Calu3 (cell line): Measurements from ENCODE around the gene PLA2G2D. TPM values are rescaled to one million over a fixed set of nuclear protein-coding genes. Genes with fewer than 3 reads are reported as not detected.

Source experiments
- BruUV-seq: library from RNA; stranded (reverse); fragments of 400-500 nt; replicated peaks from 2 replicates; lab custom pipeline; 2021; lab: Mats Ljungman, UMichigan
- CTCF ChIA-PET: fragments of 300-600 bp; sonication (Branson Sonifier 250); formaldehyde crosslinking; loops from one replicate; lab custom pipeline; 2022; ENCODE audit warnings: antibody characterized with exemption; lab: Charles Lee
- DNase-seq: peaks from one replicate; pipeline ENCODE4 v3.0.0; 2022
- H3K27ac Mint-ChIP-seq: one replicate; pipeline ENCODE4 v1.8.0; 2022; ENCODE audit warnings: mixed read lengths; ENCODE audit not compliant: unreplicated experiment
- H3K27me3 Mint-ChIP-seq: one replicate; pipeline ENCODE4 v1.8.0; 2022; ENCODE audit warnings: mixed read lengths; ENCODE audit not compliant: unreplicated experiment
- H3K36me3 Mint-ChIP-seq: one replicate; pipeline ENCODE4 v1.8.0; 2022; ENCODE audit warnings: mild to moderate bottlenecking, moderate library complexity, mixed read lengths; ENCODE audit not compliant: insufficient read depth, unreplicated experiment
- H3K4me1 Mint-ChIP-seq: one replicate; pipeline ENCODE4 v1.8.0; 2022; ENCODE audit warnings: mild to moderate bottlenecking, low read depth, mixed read lengths; ENCODE audit not compliant: unreplicated experiment
- H3K4me3 Mint-ChIP-seq: one replicate; pipeline ENCODE4 v1.8.0; 2022; ENCODE audit warnings: mild to moderate bottlenecking, low read depth, moderate library complexity, mixed read lengths; ENCODE audit not compliant: unreplicated experiment
- H3K9me3 Mint-ChIP-seq: one replicate; pipeline ENCODE4 v1.8.0; 2022; ENCODE audit warnings: low read depth, mixed read lengths; ENCODE audit not compliant: unreplicated experiment
- CTCF ChIP-seq: fragments of 200-600 bp; IDR thresholded peaks from one replicate; pipeline ENCODE4 v1.8.0; 2022; ENCODE audit warnings: antibody characterized with exemption; ENCODE audit not compliant: unreplicated experiment
- intact Hi-C: fragments of 100-400 bp; cut with micrococcal nuclease; formaldehyde crosslinking; loops from one replicate; pipeline ENCODE4 v1.10.0; 2022; ENCODE audit not compliant: unreplicated experiment
- total RNA-seq: library from RNA; stranded (reverse); gene quantifications from 2 replicates; pipeline ENCODE4 v1.2.3, GENCODE V29; 2022

The PLA2G2D gene
- total RNA-seq, 1 experiment from 2014 or later: not detected

GRCh38 chr1:20095564-20096434 is 23.5 kb downstream of the PLA2G2D start:
- no TSS peak for BruUV-seq

GRCh38 chr1:20093940-20094391 is 25.4 kb downstream of the PLA2G2D start:
- no peaks in the 10 kb centered on the region for H3K4me1 Mint-ChIP-seq
- peaks cover 32% of the 10 kb centered on the region for H3K27me3 Mint-ChIP-seq
- no TSS peak for BruUV-seq
- no peak for TF ChIP-seq CTCF
- H3K9me3 Mint-ChIP-seq: no peaks in the 10 kb centered on the region
- no peak overlapping the region for H3K27ac Mint-ChIP-seq
- no peaks in the 10 kb centered on the region for H3K36me3 Mint-ChIP-seq
- intact Hi-C loops: no loop called here
- CTCF ChIA-PET: no interaction called here
- no peak for DNase-seq
- no peak overlapping the region for H3K4me3 Mint-ChIP-seq

More at GRCh38 chr1:20095564-20096434, 23.5 kb downstream of the PLA2G2D start:
- no peaks in the 10 kb centered on the region for H3K4me1 Mint-ChIP-seq
- TF ChIP-seq CTCF: no peak
- no peaks in the 10 kb centered on the region for H3K9me3 Mint-ChIP-seq
- no peak overlapping the region for H3K27ac Mint-ChIP-seq
- intact Hi-C loops: no loop called here
- no peak for DNase-seq
- no peak overlapping the region for H3K4me3 Mint-ChIP-seq
- peaks cover 23% of the 10 kb centered on the region for H3K27me3 Mint-ChIP-seq
- H3K36me3 Mint-ChIP-seq: no peaks in the 10 kb centered on the region
- CTCF ChIA-PET: no interaction called here

- H3K4me3 Mint-ChIP-seq: no peak overlapping the region
- CTCF ChIA-PET: no interaction called here
- DNase-seq: no peak
- H3K27ac Mint-ChIP-seq: no peak overlapping the region
- intact Hi-C loops: no loop called here
- no peaks in the 10 kb centered on the region for H3K9me3 Mint-ChIP-seq
- no peak for TF ChIP-seq CTCF
- H3K36me3 Mint-ChIP-seq: no peaks in the 10 kb centered on the region
- BruUV-seq: no TSS peak
- H3K27me3 Mint-ChIP-seq: peaks cover 32% of the 10 kb centered on the region
- H3K4me1 Mint-ChIP-seq: no peaks in the 10 kb centered on the region
Observed at GRCh38 chr1:20093303-20093702, 26.0 kb downstream of the PLA2G2D start.

- H3K27me3 Mint-ChIP-seq: peaks cover 32% of the 10 kb centered on the region
- no peak overlapping the region for H3K27ac Mint-ChIP-seq
- TF ChIP-seq CTCF: no peak
- no TSS peak for BruUV-seq
- DNase-seq: no peak
- no peaks in the 10 kb centered on the region for H3K36me3 Mint-ChIP-seq
- no peaks in the 10 kb centered on the region for H3K4me1 Mint-ChIP-seq
- intact Hi-C loops: no loop called here
- H3K4me3 Mint-ChIP-seq: no peak overlapping the region
- CTCF ChIA-PET: no interaction called here
- H3K9me3 Mint-ChIP-seq: no peaks in the 10 kb centered on the region
Observed at GRCh38 chr1:20090641-20091040, 28.7 kb downstream of the PLA2G2D start.
